Mesenchymal stem cell (in vitro differentiated cells and primary cell): ENCODE measurements around the gene EIF4B.
"Not testable (repeated sequence)": the region's sequence is repeated elsewhere in the genome, so short reads cannot be mapped to it uniquely, and the experiment has no call there.

Source experiments
- DNase-seq: peaks from one replicate; pipeline ENCODE4 v3.0.0-alpha.2; 2013
- H2AFZ ChIP-seq: one replicate; pipeline ENCODE4 v1.6.1; 2013; ENCODE audit warnings: low read depth, mild to moderate bottlenecking, control low read depth, inconsistent platforms, low read length, moderate library complexity
- H2AK5ac ChIP-seq: 2 replicates; pipeline ENCODE4 v1.6.1; 2013; ENCODE audit warnings: low read length, moderate library complexity, mild to moderate bottlenecking, inconsistent platforms; ENCODE audit not compliant: severe bottlenecking
- H2BK120ac ChIP-seq: one replicate; pipeline ENCODE4 v1.6.1; 2013; ENCODE audit warnings: low read depth, mild to moderate bottlenecking, inconsistent platforms, low read length, moderate library complexity
- H2BK12ac ChIP-seq, 2 experiments: one replicate each; pipeline ENCODE4 v1.6.1; 2013; ENCODE audit warnings: inconsistent platforms in 2 of 2, low read length in 2 of 2, mild to moderate bottlenecking in 2 of 2, moderate library complexity in 2 of 2, control low read depth in 1 of 2
- H2BK15ac ChIP-seq: one replicate; pipeline ENCODE4 v1.6.1; 2013; ENCODE audit warnings: mild to moderate bottlenecking, low read depth, inconsistent platforms; ENCODE audit not compliant: poor library complexity, severe bottlenecking
- H2BK5ac ChIP-seq: 2 replicates; pipeline ENCODE4 v1.6.1; 2013; ENCODE audit warnings: low read depth, mild to moderate bottlenecking, low read length, control low read depth, inconsistent platforms; ENCODE audit not compliant: poor library complexity, severe bottlenecking
- H3K14ac ChIP-seq, 2 experiments: one replicate each; pipeline ENCODE4 v1.6.1; 2013; ENCODE audit warnings: inconsistent platforms in 2 of 2, low read length in 2 of 2, control low read depth in 1 of 2, mild to moderate bottlenecking in 1 of 2, moderate library complexity in 1 of 2
- H3K18ac ChIP-seq, 2 experiments: one replicate each; pipeline ENCODE4 v1.6.1; 2013; ENCODE audit warnings: inconsistent platforms in 2 of 2, low read length in 2 of 2, control low read depth in 1 of 2, low read depth in 1 of 2, mild to moderate bottlenecking in 1 of 2
- H3K23ac ChIP-seq, 2 experiments: one replicate each; pipeline ENCODE4 v1.6.1; 2013; ENCODE audit warnings: inconsistent platforms in 2 of 2, low read length in 2 of 2, mild to moderate bottlenecking in 2 of 2, moderate library complexity in 2 of 2, control low read depth in 1 of 2
- H3K27ac ChIP-seq: 2 replicates; pipeline ENCODE4 v1.5.1; 2013; ENCODE audit warnings: mild to moderate bottlenecking, moderate library complexity, low read length, control low read depth, inconsistent platforms; ENCODE audit not compliant: poor library complexity, severe bottlenecking
- H3K27me3 ChIP-seq, 2 experiments: 2 replicates each; pipeline versions ENCODE4 v1.6.1 to v1.7.0; 2013; ENCODE audit warnings: low read length in 2 of 2, mild to moderate bottlenecking in 2 of 2, moderate library complexity in 2 of 2, control low read depth in 1 of 2, inconsistent platforms in 1 of 2; ENCODE audit not compliant: control insufficient read depth in 1 of 2, insufficient read depth in 1 of 2
- H3K36me3 ChIP-seq, 2 experiments: 2 replicates each; pipeline versions ENCODE4 v1.6.1 to v1.7.0; 2013; ENCODE audit warnings: low read length in 2 of 2, control low read depth in 1 of 2, inconsistent platforms in 1 of 2, low read depth in 1 of 2, mild to moderate bottlenecking in 1 of 2; ENCODE audit not compliant: insufficient read depth in 2 of 2, control insufficient read depth in 1 of 2
- H3K4ac ChIP-seq, 2 experiments: one replicate each; pipeline ENCODE4 v1.6.1; 2013; ENCODE audit warnings: inconsistent platforms in 2 of 2, low read length in 2 of 2, mild to moderate bottlenecking in 2 of 2, moderate library complexity in 2 of 2, control low read depth in 1 of 2, low read depth in 1 of 2
- H3K4me1 ChIP-seq: 2 replicates; pipeline ENCODE4 v1.6.1; 2013; ENCODE audit warnings: low read depth, low read length, control low read depth; ENCODE audit not compliant: control insufficient read depth, insufficient read depth
- H3K4me2 ChIP-seq: 2 replicates; pipeline ENCODE4 v1.6.1; 2013; ENCODE audit warnings: low read length, mild to moderate bottlenecking, inconsistent platforms; ENCODE audit not compliant: poor library complexity, severe bottlenecking
- H3K4me3 ChIP-seq, 2 experiments: 2 replicates each; pipeline versions ENCODE4 v1.5.1 to v1.7.0; 2013; ENCODE audit warnings: low read length in 2 of 2, mild to moderate bottlenecking in 2 of 2, control low read depth in 1 of 2, low read depth in 1 of 2; ENCODE audit not compliant: insufficient read depth in 1 of 2
- H3K79me1 ChIP-seq: replicated peaks from 2 replicates; pipeline ENCODE4 v1.6.1; 2013; ENCODE audit warnings: mild to moderate bottlenecking, control low read depth, low read length, inconsistent platforms; ENCODE audit not compliant: poor library complexity, severe bottlenecking
- H3K9ac ChIP-seq: 2 replicates; pipeline ENCODE4 v1.7.0; 2013; ENCODE audit warnings: mild to moderate bottlenecking, low read length, moderate library complexity
- H3K9me3 ChIP-seq: 2 replicates; pipeline ENCODE4 v1.7.0; 2013; ENCODE audit warnings: mild to moderate bottlenecking, low read length; ENCODE audit not compliant: control insufficient read depth
- H4K8ac ChIP-seq: one replicate; pipeline ENCODE4 v1.6.1; 2013; ENCODE audit warnings: inconsistent platforms, mild to moderate bottlenecking, low read length, moderate library complexity
- H4K91ac ChIP-seq: one replicate; pipeline ENCODE4 v1.6.1; 2013; ENCODE audit warnings: mild to moderate bottlenecking, low read length, inconsistent platforms
- WGBS: methylation state at CpG from one replicate; pipeline ENCODE4 v1.1.7; 2013; ENCODE audit warnings: mixed read lengths; 5-methylcytosine and 5-hydroxymethylcytosine counted together

EIF4B gene

DNA sequence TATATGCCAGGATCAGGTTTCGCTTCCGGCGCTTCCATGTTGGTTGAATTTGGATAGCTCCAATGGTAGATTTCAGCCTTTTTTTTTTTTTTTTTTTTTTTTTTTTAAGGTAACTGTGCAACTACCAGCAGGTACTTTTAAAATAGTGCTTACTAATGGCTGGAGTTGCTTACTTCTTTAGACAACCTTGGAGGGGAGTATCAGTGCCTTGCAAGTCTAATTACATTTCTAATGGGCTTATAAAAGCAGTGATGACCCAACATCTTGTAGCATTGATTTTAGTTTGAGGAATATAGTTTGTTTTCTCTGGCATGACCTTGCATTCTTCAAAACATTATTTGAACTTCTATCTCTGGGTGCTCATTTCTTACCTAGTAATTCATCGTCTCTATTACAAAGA is 1.1 kb downstream of the EIF4B start:
- no peak overlapping the region for H3K18ac ChIP-seq
- peak overlapping the region; percentile 95 for H3K27ac ChIP-seq
- no peak overlapping the region for H2BK120ac ChIP-seq
- no peak overlapping the region for H4K91ac ChIP-seq
- no peak overlapping the region for H3K23ac ChIP-seq
- no peak overlapping the region for H2AFZ ChIP-seq
- H2BK5ac ChIP-seq = no peak overlapping the region
- no peak overlapping the region for H2BK12ac ChIP-seq
- no peak for DNase-seq
- H2BK15ac ChIP-seq = no peak overlapping the region
- H3K79me1 ChIP-seq = peaks cover 3% of the 10 kb centered on the region
- peak overlapping the region; percentile 100 for H3K9ac ChIP-seq
- peak overlapping the region; percentile 99 to 100 for H3K4me3 ChIP-seq
- H3K27me3 ChIP-seq = no peaks in the 10 kb centered on the region
- 50% methylated on average over 1 of the region's 4 CpGs for WGBS
- H3K4me2 ChIP-seq = peak overlapping the region; percentile 94
- H3K14ac ChIP-seq = no peak overlapping the region
- no peak overlapping the region for H2AK5ac ChIP-seq
- H3K36me3 ChIP-seq = peaks cover 6 to 37% of the 10 kb centered on the region in 2 experiments
- H3K4ac ChIP-seq = no peak overlapping the region
- no peaks in the 10 kb centered on the region for H3K9me3 ChIP-seq
- peaks cover 8% of the 10 kb centered on the region for H3K4me1 ChIP-seq
- H4K8ac ChIP-seq = no peak overlapping the region

DNA sequence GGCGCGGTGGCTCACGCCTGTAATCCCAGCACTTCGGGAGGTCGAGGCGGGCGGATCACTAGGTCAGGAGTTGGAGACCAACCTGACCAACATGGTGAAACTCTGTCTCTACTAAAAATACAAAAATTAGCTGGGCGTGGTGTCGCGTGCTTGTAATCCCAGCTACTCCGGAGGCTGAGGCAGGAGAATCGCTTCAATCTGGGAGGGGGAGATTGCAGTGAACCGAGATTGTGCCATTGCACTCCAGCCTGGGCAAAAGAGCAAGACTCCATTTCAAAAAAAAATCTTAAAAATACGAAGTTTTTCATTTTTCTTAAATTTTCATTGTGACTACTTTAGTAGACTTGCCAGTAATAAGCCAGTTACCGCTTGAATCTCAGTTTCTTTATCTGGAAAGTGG is 2.5 kb downstream of the EIF4B start:
- not testable (repeated sequence) for H3K18ac ChIP-seq, H4K8ac ChIP-seq, H3K14ac ChIP-seq, H2BK12ac ChIP-seq, H3K4me1 ChIP-seq, H2AFZ ChIP-seq, H4K91ac ChIP-seq, H3K79me1 ChIP-seq, H3K27ac ChIP-seq, H2BK15ac ChIP-seq, H3K9me3 ChIP-seq, H2AK5ac ChIP-seq, H2BK120ac ChIP-seq, H3K4ac ChIP-seq, H3K4me2 ChIP-seq, H2BK5ac ChIP-seq, DNase-seq, H3K23ac ChIP-seq, H3K27me3 ChIP-seq
- 91% methylated on average over 14 of the region's 15 CpGs for WGBS
- H3K4me3 ChIP-seq = peak overlapping the region in 1 of 2 experiments; percentile 100
- H3K9ac ChIP-seq = peak overlapping the region; percentile 100
- peaks cover 8 to 42% of the 10 kb centered on the region in 2 experiments for H3K36me3 ChIP-seq

DNA sequence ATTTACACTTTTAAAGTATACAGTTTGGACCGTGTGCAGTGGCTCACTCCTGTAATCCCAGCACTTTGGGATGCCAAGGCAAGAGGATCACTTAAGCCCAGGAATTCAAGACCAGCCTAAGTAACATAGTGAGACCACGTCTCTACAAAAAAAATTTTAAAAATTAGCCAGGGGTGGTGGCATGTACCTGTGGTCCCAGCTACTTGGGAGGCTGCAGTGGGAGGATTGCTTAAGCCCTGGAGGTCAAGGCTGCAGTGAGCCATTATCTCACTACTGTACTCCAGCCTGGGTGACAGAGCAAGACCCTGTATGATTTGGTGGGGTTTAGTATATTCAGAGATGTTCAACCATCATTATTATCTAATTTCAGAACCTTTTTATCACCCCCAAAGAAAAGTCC is 4.7 kb downstream of the EIF4B start:
- H3K23ac ChIP-seq = no peak overlapping the region
- no peak overlapping the region for H3K9ac ChIP-seq
- H2BK5ac ChIP-seq = no peak overlapping the region
- H3K79me1 ChIP-seq = no peaks in the 10 kb centered on the region
- no peak overlapping the region for H3K14ac ChIP-seq
- H3K4me2 ChIP-seq = no peak overlapping the region
- no peaks in the 10 kb centered on the region for H3K9me3 ChIP-seq
- no peak overlapping the region for H3K27ac ChIP-seq
- no peak overlapping the region for H2AK5ac ChIP-seq
- H2BK120ac ChIP-seq = no peak overlapping the region
- H2AFZ ChIP-seq = no peak overlapping the region
- no peak overlapping the region for H3K4ac ChIP-seq
- no peaks in the 10 kb centered on the region for H3K27me3 ChIP-seq
- no peak overlapping the region for H3K4me3 ChIP-seq
- WGBS = 100% methylated on average over 1 of the region's 2 CpGs
- no peak overlapping the region for H4K91ac ChIP-seq
- no peak overlapping the region for H3K18ac ChIP-seq
- H2BK12ac ChIP-seq = no peak overlapping the region
- no peak overlapping the region for H2BK15ac ChIP-seq
- no peak for DNase-seq
- H3K4me1 ChIP-seq = peaks cover 4% of the 10 kb centered on the region
- H3K36me3 ChIP-seq = peaks cover 11 to 50% of the 10 kb centered on the region in 2 experiments
- H4K8ac ChIP-seq = no peak overlapping the region

DNA sequence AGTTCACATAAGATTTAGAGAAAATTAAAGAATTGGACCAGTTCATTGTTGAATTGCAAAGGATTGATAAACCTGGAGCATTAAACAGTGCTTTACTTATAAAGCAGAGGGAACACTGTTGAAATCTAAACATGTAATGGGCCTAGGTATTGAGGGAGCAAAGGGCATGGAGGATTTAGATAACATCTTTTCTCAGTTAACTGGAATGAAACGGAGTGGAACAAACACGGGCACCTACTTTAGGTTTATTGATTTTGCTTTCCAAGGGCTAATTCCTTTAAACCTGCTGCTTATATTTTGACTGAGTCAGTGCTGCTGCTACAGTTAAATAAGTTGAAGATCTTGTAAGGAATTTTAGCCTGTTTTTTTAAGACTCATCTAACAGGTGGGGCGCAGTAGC is 5.6 kb downstream of the EIF4B start:
- DNase-seq = no peak
- Histone ChIP-seq H3K9me3 (no peaks in the 10 kb centered on the region), H3K79me1 (no peaks in the 10 kb centered on the region), H2AK5ac (no peak overlapping the region), H3K9ac (no peak overlapping the region), H3K4ac (no peak overlapping the region), H2BK15ac (no peak overlapping the region), H3K4me3 (no peak overlapping the region), H2BK5ac (no peak overlapping the region), H2BK12ac (no peak overlapping the region), H3K23ac (no peak overlapping the region), H2AFZ (no peak overlapping the region), H3K27ac (peak overlapping the region; percentile 3), H3K36me3 (peaks cover 13 to 59% of the 10 kb centered on the region in 2 experiments), H3K18ac (no peak overlapping the region), H2BK120ac (no peak overlapping the region), H3K4me1 (peaks cover 4% of the 10 kb centered on the region), H3K14ac (no peak overlapping the region), H4K91ac (no peak overlapping the region), H3K4me2 (no peak overlapping the region), H4K8ac (no peak overlapping the region), H3K27me3 (no peaks in the 10 kb centered on the region)
- WGBS = 100% methylated on average over 3 of the region's 3 CpGs
